Measurements from ENCODE around the gene P2RX6. TPM values are rescaled to one million over a fixed set of nuclear protein-coding genes. Genes with fewer than 3 reads are reported as not detected.
A peak's percentile ranks its signal among the peaks of the same experiment; 100 is the strongest.

P2RX6 gene
- total and polyA plus RNA-seq, 9 of the 15 experiments (the other 6 are each of a cell fraction or from before 2014, with no cell fraction given) = 0.01 to 3.9 (median 1.5) TPM; not detected in 1

- no peak for TF ChIP-seq IRF9 (tag; IDR thresholded peaks at IDR 0.05)
- TF ChIP-seq ZNF431 (CRISPR knock-in tag; IDR thresholded peaks at IDR 0.05) = no peak
- TF ChIP-seq EP300 (IDR thresholded peaks at IDR 0.05; ENCODE audit: low read length) = no peak
- TF ChIP-seq ELK1 (CRISPR knock-in tag; IDR thresholded peaks at IDR 0.05) = no peak
- 0 out of 6 replicates have a peak, but pooled peaks of 1 of the 3 experiments have one; percentile 54 for TF ChIP-seq ZBTB11 (CRISPR knock-in tag; IDR thresholded peaks at IDR 0.05)
- no peak for TF ChIP-seq FOSL1 (tag; conservative IDR thresholded peaks at IDR 0.05)
- 0 out of 2 replicates have a peak, but pooled peaks have one; percentile 37 for TF ChIP-seq TCF7L2 (IDR thresholded peaks at IDR 0.05; ENCODE audit: low read depth, low read length)
- TF ChIP-seq HBP1 (CRISPR knock-in tag; IDR thresholded peaks at IDR 0.05) = peak; percentile 63; the same call in 1 of the 2 replicates
- no peak for TF ChIP-seq ZNF324 (CRISPR knock-in tag; IDR thresholded peaks at IDR 0.05)
- TF ChIP-seq HNRNPL (IDR thresholded peaks at IDR 0.05; ENCODE audit: low read depth, low read length) = peak; percentile 95
- TF ChIP-seq HINFP (tag; conservative IDR thresholded peaks at IDR 0.05; ENCODE audit: low read depth) = no peak
- no peak for TF ChIP-seq SIRT6 (IDR thresholded peaks at IDR 0.05; ENCODE audit: low read depth, low read length)
- no peak for TF ChIP-seq SIN3B (IDR thresholded peaks at IDR 0.05; ENCODE audit: low read depth)
- TF ChIP-seq ZNF445 (CRISPR knock-in tag; IDR thresholded peaks at IDR 0.05; ENCODE audit: low read depth) = no peak
- TF ChIP-seq KDM4B (IDR thresholded peaks at IDR 0.05; ENCODE audit: borderline replicate concordance in 2 of 2, low read depth in 1 of 2) = no peak
- no peak for TF ChIP-seq DIDO1 (tag; IDR thresholded peaks at IDR 0.05; ENCODE audit: low read depth)
- TF ChIP-seq HEY1 (CRISPR knock-in tag; IDR thresholded peaks at IDR 0.05; ENCODE audit: borderline replicate concordance) = no peak
These were observed 5.1 kb upstream of the P2RX6 start (continued) for GRCh38 chr22:21009638-21010425.

All from K562 (cell line).